Loucy (cell line): Measurements from ENCODE around the gene KCNA3.

ENCODE experiments used
- EZH2phosphoT487 ChIP-seq: fragments of 200-600 bp; IDR thresholded peaks from 2 replicates; pipeline ENCODE4 v1.6.1; 2018; ENCODE audit warnings: antibody characterized with exemption, mild to moderate bottlenecking, moderate library complexity, borderline replicate concordance
- TF ChIP-seq, protein P1 (sequence below): fragments of 200-600 bp; sonication (generic); conservative IDR thresholded peaks from 2 replicates; pipeline ENCODE4 v1.5.1; 2014; ENCODE audit warnings: mild to moderate bottlenecking, antibody characterized with exemption, low read length

DNA sequence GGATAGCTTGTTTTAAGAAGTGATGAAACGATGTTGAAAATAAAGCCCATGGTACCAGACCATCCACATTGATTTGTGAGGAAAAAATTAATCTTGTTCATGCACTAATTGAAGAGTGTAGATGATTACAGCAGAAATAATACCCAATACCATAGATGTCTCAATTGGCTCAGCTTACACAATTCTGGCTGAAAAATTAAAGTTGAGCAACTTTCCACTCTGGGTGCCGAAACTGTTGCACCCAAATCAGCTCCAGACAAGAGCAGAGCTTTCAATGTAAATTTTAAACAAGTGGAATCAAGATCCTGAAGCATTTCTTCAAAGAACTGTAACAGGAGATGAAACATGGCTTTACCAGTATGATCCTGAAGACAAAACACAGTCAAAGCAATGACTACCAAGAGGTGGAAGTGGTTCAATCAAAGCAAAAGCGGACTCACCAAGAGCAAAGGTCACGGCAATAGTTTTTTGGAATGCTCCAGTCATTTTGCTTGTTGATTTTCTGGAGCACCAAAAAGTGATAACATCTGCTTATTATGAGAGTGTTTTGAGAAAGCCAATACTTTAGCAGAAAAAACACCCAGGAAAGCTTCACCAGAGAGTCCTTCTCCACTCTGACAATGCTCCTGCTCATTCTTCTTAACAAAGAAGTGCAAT, 16.1 kb upstream of the KCNA3 start:
- TF ChIP-seq, protein P1, sequence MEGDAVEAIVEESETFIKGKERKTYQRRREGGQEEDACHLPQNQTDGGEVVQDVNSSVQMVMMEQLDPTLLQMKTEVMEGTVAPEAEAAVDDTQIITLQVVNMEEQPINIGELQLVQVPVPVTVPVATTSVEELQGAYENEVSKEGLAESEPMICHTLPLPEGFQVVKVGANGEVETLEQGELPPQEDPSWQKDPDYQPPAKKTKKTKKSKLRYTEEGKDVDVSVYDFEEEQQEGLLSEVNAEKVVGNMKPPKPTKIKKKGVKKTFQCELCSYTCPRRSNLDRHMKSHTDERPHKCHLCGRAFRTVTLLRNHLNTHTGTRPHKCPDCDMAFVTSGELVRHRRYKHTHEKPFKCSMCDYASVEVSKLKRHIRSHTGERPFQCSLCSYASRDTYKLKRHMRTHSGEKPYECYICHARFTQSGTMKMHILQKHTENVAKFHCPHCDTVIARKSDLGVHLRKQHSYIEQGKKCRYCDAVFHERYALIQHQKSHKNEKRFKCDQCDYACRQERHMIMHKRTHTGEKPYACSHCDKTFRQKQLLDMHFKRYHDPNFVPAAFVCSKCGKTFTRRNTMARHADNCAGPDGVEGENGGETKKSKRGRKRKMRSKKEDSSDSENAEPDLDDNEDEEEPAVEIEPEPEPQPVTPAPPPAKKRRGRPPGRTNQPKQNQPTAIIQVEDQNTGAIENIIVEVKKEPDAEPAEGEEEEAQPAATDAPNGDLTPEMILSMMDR, result no peak
- TF ChIP-seq EZH2phosphoT487, result no peak
